Stimulated activated CD8-positive, alpha-beta memory T cell treated with anti-CD3 and anti-CD28 coated beads, Interleukin-2, amount 100 ng/mL, for 48 hours (primary cell): ENCODE measurements around the gene WDR73.
"Not testable (repeated sequence)": the region's sequence is repeated elsewhere in the genome, so short reads cannot be mapped to it uniquely, and the experiment has no call there.

Experiments
- DNase-seq, 2 donors: peaks; one replicate each; pipeline ENCODE4 v3.0.0-alpha.2; 2020; ENCODE audit warnings: low read depth in 2 of 2

Gene WDR73

GRCh38 chr15:84653910-84654688, at the start of gene WDR73:
Gene WDR73, minus strand, starts transcription at chr15:84654283. Its CDS starts 9 bp downstream, at chr15:84654274.
- DNase-seq = peak; percentile 95 to 97

GRCh38 chr15:84703808-84704207, 49.7 kb upstream of the WDR73 start:
- no peak for DNase-seq

GRCh38 chr15:84702961-84703482, 48.9 kb upstream of the WDR73 start:
- DNase-seq = no peak

- no peak for DNase-seq
These were observed 45.6 kb upstream of the WDR73 start for GRCh38 chr15:84699538-84700191.

GRCh38 chr15:84697236-84697990, 43.3 kb upstream of the WDR73 start:
- no peak for DNase-seq

GRCh38 chr15:84696757-84697156, 42.7 kb upstream of the WDR73 start:
- no peak for DNase-seq

- DNase-seq = no peak
These were observed 36.3 kb upstream of the WDR73 start for GRCh38 chr15:84690342-84690741.

GRCh38 chr15:84689858-84690257, 35.8 kb upstream of the WDR73 start:
- DNase-seq = no peak

- not testable (repeated sequence) for DNase-seq
These were observed 32.4 kb upstream of the WDR73 start for GRCh38 chr15:84686446-84686845.

GRCh38 chr15:84685304-84685703, 31.2 kb upstream of the WDR73 start:
- DNase-seq = no peak

GRCh38 chr15:84684092-84684491, 30.0 kb upstream of the WDR73 start:
- no peak for DNase-seq

GRCh38 chr15:84681831-84682230, 27.7 kb upstream of the WDR73 start:
- no peak for DNase-seq

- DNase-seq = no peak
These were observed 17.1 kb upstream of the WDR73 start for GRCh38 chr15:84671211-84671610.

GRCh38 chr15:84669726-84670125, 15.6 kb upstream of the WDR73 start:
- DNase-seq = peak; percentile 46 to 49

- DNase-seq = no peak
These were observed 14.3 kb upstream of the WDR73 start for GRCh38 chr15:84668221-84668982.

- DNase-seq = no peak
These were observed 12.3 kb upstream of the WDR73 start for GRCh38 chr15:84666373-84666772.

- no peak for DNase-seq
These were observed 6.9 kb upstream of the WDR73 start for GRCh38 chr15:84661001-84661400.

- DNase-seq = no peak
These were observed 6.1 kb upstream of the WDR73 start for GRCh38 chr15:84659904-84660781.

- no peak for DNase-seq
These were observed 4.8 kb upstream of the WDR73 start for GRCh38 chr15:84658788-84659411.
